Activated naive CD4-positive, alpha-beta T cell treated with Interleukin-2 at 50 U/mL for 16 hours (primary cell): ENCODE data around the gene RMND1.
"Not testable (repeated sequence)": the region's sequence is repeated elsewhere in the genome, so short reads cannot be mapped to it uniquely, and the experiment has no call there.

Experiments
- DNase-seq: peaks from one replicate; pipeline ENCODE4 v3.0.0-alpha.2; 2020

Gene RMND1

GRCh38 chr6:151451950-151452749, at the start of gene RMND1:
Gene RMND1, minus strand, starts transcription at chr6:151452126. Its CDS starts 6,315 bp downstream, at chr6:151445811.
- DNase-seq, result peak; percentile 100

DNA sequence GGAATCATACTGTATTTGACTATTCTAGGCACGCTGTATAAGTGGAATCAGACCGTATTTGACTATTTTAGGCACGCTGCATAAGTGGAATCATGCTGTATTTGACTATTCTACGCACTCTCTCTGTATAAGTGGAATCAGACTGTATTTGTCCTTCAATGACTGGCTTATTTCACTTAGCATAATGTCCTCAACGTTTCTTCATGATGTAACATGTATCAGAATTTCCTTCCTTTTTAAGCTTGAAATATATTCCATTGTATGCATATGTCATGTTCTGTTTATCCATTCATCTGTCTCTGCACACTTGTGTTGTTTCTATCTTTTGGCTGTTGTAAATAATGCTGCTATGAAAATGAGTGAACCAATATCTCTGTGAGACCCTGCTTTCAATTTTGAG, 47.6 kb upstream of the RMND1 start:
- DNase-seq, result no peak

- no peak for DNase-seq
Observed at GRCh38 chr6:151498327-151498726, 46.4 kb upstream of the RMND1 start.

DNA sequence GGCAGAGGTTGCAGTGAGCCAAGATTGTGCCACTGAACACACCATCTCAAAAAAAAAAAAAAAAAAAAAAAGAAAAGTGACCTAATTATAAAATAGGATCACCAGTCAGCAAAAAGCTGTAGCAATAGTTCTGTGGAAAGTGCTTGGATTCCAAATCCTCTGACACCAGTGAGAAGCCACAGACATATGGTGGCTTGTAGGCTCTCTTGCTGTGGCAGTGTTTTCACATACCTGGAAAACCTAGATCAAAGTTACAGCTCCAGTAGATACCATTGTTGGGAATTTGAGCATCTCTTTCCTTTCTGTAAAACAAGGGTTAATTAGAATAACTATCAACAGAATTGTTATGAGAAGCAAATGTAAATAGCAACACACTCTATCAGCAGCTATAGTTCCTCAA, 46.0 kb upstream of the RMND1 start:
- no peak for DNase-seq

DNA sequence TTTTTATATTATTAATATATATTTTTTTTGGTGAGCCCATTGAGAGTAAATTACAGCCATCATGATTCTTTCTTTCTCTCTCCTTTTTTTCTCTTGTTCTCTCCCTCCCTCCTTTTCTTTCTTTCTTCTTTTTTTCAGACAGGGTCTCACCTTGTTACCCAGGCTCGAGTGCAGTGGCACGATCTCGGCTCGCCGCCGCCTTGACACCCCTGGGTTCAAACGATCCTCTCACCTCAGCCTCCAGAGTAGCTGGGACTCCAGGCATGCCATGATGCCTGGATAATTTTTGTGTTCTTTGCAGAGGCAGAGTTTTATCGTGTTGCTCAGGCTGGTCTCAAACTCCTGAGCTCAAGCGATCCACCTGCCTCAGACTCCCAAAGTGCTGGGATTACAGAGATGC, 43.5 kb upstream of the RMND1 start:
- DNase-seq, result no peak

DNA sequence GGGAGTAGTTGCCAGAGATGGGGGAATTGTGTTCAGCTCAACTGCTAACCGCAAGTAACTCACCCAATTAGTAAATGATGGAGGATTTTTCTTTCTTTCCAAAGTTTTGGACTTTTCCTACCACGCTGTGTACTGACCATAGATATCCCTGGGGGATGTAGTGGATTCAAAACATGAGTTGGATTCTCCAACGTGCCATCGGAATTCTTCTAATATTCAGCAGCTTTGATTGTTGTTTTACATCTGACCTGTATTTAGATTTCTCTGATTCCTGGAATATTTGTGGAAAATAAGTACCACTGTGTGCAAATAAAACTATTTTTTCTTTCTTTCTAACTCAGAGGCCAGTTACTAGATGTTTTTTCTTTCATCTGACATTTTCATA, 43.0 kb upstream of the RMND1 start:
- DNase-seq, result no peak

- peak; percentile 11 for DNase-seq
Observed at GRCh38 chr6:151494235-151494935, 42.5 kb upstream of the RMND1 start.

GRCh38 chr6:151493804-151494234, 41.9 kb upstream of the RMND1 start, which contains the start of gene CCDC170:
Gene CCDC170, plus strand, starts transcription at chr6:151494017. Its CDS starts 112 bp downstream, at chr6:151494129.
- DNase-seq, result no peak

- DNase-seq, result no peak
Observed at GRCh38 chr6:151493161-151493803, 41.4 kb upstream of the RMND1 start.

- no peak for DNase-seq
Observed at GRCh38 chr6:151490996-151491395, 39.1 kb upstream of the RMND1 start.

GRCh38 chr6:151488226-151488625, 36.3 kb upstream of the RMND1 start:
- DNase-seq, result no peak

DNA sequence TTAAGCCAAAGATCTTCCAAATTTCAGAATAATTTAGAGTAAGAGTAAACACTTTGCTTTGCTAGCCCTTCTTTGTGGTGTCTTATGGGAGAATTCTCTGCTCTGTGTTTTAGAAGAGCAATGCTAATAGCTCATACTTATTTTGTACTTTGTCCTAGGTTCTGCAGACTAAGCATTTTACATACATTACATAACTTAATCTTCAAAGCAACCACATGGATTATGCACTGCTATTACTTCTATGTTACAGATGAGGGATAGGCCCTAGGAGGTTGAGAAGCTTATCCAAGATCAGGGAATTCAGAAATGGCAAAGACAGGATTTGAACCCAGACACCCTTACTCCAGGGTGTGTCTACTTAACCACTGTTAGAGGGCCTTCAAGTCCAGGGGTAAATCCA, 32.1 kb upstream of the RMND1 start:
- no peak for DNase-seq

- DNase-seq, result peak; percentile 13
Observed at GRCh38 chr6:151482290-151482689, 30.4 kb upstream of the RMND1 start.

- no peak for DNase-seq
Observed at GRCh38 chr6:151481786-151482185, 29.9 kb upstream of the RMND1 start.

GRCh38 chr6:151478670-151479069, 26.7 kb upstream of the RMND1 start:
- DNase-seq, result no peak

DNA sequence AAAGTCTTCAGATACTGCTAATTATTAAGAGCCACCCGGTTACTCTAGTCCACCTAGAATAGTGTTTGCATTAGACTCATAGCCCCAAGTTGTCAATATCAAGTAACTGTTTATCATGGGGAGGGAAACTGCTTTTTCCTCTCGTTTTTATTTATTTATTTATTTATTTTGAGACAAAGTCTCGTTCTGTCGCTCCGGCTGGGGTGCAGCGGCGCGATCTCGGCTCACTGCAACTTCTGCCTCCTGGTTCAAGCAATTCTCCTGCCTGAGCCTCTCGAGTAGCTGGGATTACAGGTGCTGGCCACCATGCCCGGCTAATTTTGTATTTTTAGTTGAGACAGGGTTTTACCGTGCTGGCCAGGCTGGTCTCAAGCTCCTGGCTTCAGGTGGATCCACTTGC, 25.8 kb upstream of the RMND1 start:
- DNase-seq, result no peak

GRCh38 chr6:151475653-151476523, 24.0 kb upstream of the RMND1 start:
- DNase-seq, result peak; percentile 36

DNA sequence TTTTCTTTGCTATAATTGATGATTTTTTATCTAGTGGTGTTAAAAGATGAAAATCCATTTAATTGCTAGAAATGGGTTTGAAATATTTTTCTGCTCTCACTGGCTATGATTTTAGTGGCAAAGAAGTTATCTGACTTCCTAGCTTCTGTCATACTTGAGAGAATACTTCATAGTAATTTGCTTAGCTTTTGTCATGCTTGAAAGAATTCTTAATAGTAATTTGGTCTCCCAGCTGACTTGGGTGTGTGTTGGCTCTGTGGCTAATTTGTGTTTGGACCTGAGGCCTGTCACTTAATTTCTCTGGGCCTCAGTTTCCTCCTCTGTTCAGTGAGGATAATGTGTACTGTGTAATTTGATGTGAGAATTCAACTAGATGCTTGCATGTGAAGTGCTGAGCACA, 12.8 kb upstream of the RMND1 start:
- no peak for DNase-seq

DNA sequence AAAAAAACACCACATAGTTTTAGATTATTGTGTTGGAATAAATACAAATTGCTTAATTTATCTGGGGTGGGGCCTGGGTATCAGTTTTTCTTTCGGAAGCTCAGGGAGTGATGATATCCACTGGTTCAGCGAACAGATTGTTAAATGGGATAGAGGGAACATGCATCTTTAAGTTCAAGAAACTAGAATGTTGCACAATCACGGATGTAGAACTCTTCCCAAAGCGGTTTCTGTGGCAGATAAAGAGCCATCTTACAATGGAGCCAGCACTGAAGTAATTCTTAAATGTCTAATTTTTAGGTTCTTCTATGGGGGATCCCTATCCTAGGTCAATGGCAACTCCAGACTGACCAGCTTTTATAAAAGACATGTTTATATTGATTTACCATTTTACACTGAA, 9.7 kb upstream of the RMND1 start:
- DNase-seq, result no peak

- not testable (repeated sequence) for DNase-seq
Observed at GRCh38 chr6:151455751-151456398, 3.9 kb upstream of the RMND1 start.

GRCh38 chr6:151452750-151453427, 963 bp upstream of the RMND1 start:
- no peak for DNase-seq
